ENCODE data around the gene SNRNP25. TPM values are rescaled to one million over a fixed set of nuclear protein-coding genes. Genes with fewer than 3 reads are reported as not detected.

SNRNP25 gene
- total and polyA plus RNA-seq, 2 donors from 2014 or later = 14.7 to 60.3 TPM

DNA sequence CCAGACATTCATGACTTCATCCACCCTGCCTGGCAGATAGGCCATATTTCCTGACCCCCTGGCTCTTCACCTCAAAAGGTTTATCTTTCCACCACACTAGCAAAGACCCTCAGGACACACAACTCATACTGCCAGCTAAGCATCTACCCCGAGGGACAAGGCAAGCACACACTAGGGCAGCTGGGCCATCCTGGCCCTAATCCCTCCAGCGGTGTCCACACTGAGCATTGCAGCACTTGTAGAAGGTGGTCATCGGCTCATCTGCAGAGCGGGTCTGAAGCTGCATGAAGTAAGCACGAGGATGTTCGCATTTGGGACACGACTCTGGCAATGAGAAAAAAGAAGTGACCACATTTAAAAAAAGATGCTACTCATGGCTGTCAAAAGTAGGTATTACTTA is 6.4 kb upstream of the SNRNP25 start:
- FAIRE-seq = no peak

DNA sequence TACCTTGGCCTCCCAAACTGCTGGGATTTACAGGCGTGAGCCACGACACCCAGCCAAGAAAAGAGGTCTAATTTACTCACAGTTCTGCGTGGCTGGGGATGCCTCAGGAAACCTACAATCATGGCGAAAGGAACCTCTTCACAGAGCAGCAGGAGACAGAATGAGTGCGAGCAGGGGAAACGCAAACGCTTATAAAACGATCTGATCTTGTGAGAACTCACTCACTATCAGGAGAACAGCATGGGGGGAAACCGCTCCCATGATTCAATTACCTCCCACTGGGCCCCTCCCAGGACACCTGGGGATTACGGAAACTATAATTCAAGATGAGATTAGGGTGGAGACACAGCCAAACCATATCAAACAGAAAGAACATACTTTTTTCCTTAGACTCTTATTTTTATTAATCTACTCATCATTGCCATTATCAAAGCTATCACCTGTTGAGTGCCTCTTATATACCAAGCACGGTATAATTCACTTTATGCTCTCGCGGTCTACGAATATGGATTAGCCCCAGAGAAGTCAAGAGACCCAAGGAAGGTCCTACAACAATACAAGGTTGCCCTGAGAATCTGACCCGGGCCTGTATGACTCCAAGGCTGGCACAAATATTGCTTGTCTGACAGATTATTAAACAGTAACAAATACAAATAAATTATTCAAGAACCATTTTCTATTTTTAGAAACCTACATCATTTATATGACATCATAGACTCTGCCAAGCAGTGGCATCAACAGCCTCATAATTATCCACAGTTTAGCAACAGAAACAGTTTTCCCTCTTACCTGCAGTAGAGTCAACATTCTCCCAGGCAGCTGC is 2.6 kb upstream of the SNRNP25 start:
- Histone ChIP-seq H3K9me3 (ENCODE audit: control insufficient read depth in 2 of 3, insufficient read depth in 1 of 3, low read length in 3 of 3) (no peaks in the 10 kb centered on the region), H3K4me3 (ENCODE audit: low read length in 3 of 3) (no peak overlapping the region), H3K9ac (ENCODE audit: low read length in 3 of 3) (peak overlapping the region in 1 of 3 donors; percentile 19), H3K27me3 (ENCODE audit: control insufficient read depth, insufficient read depth, low read length) (no peaks in the 10 kb centered on the region), H3K27ac (ENCODE audit: low read depth in 2 of 2, low read length in 2 of 2) (no peak overlapping the region), H3K36me3 (ENCODE audit: control insufficient read depth in 2 of 3, insufficient read depth in 3 of 3, low read length in 3 of 3) (peaks cover 2 to 19% (median 6%) of the 10 kb centered on the region in 3 donors), H3K4me1 (ENCODE audit: control insufficient read depth in 2 of 3, insufficient read depth in 2 of 3, low read depth in 1 of 3, low read length in 3 of 3) (peaks cover 0 to 3% (median 2%) of the 10 kb centered on the region in 3 donors)
- FAIRE-seq = no peak
- intact Hi-C loops (cut with DNase I) = no loop called here
- DNase-seq = peak in 1 of 5 donors; percentile 5
- TF ChIP-seq, protein P1, sequence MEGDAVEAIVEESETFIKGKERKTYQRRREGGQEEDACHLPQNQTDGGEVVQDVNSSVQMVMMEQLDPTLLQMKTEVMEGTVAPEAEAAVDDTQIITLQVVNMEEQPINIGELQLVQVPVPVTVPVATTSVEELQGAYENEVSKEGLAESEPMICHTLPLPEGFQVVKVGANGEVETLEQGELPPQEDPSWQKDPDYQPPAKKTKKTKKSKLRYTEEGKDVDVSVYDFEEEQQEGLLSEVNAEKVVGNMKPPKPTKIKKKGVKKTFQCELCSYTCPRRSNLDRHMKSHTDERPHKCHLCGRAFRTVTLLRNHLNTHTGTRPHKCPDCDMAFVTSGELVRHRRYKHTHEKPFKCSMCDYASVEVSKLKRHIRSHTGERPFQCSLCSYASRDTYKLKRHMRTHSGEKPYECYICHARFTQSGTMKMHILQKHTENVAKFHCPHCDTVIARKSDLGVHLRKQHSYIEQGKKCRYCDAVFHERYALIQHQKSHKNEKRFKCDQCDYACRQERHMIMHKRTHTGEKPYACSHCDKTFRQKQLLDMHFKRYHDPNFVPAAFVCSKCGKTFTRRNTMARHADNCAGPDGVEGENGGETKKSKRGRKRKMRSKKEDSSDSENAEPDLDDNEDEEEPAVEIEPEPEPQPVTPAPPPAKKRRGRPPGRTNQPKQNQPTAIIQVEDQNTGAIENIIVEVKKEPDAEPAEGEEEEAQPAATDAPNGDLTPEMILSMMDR (IDR thresholded peaks at IDR 0.05; ENCODE audit: borderline replicate concordance, extremely low read depth, insufficient read depth) = no peak

More for the DNA sequence above, 6.4 kb upstream of the SNRNP25 start:
- peaks cover 2 to 23% (median 4%) of the 10 kb centered on the region in 3 donors for H3K36me3 ChIP-seq (ENCODE audit: control insufficient read depth in 2 of 3, insufficient read depth in 3 of 3, low read length in 3 of 3)
- peak in 1 of 5 donors; percentile 19 for DNase-seq
- H3K27me3 ChIP-seq (ENCODE audit: control insufficient read depth, insufficient read depth, low read length) = no peaks in the 10 kb centered on the region
- H3K9me3 ChIP-seq (ENCODE audit: control insufficient read depth in 2 of 3, insufficient read depth in 1 of 3, low read length in 3 of 3) = no peaks in the 10 kb centered on the region
- TF ChIP-seq, protein P1 (IDR thresholded peaks at IDR 0.05; ENCODE audit: borderline replicate concordance, extremely low read depth, insufficient read depth) = no peak
- H3K27ac ChIP-seq (ENCODE audit: low read depth in 2 of 2, low read length in 2 of 2) = no peak overlapping the region
- intact Hi-C loops (cut with DNase I) = no loop called here
- no peak overlapping the region for H3K9ac ChIP-seq (ENCODE audit: low read length in 3 of 3)
- no peak overlapping the region for H3K4me3 ChIP-seq (ENCODE audit: low read length in 3 of 3)
- H3K4me1 ChIP-seq (ENCODE audit: control insufficient read depth in 2 of 3, insufficient read depth in 2 of 3, low read depth in 1 of 3, low read length in 3 of 3) = no peaks in the 10 kb centered on the region

DNA sequence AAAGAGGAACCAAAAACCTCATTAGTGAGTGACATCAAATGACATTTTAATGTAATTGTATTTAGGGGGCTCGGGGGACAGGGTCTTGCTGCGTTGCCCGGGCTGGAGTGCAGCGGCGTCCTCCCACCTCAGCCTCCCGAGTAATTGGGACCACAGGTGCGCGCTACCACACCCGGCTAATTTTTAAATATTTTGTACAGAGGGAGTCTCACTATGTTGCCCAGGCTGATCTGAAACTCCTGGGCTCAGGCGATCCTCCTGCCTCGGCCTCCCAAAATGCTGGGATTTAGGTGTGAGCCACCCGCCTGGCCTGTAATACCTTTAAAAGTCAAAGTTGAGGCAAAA is 581 bp downstream of the SNRNP25 start:
- peaks cover 0 to 20% (median 14%) of the 10 kb centered on the region in 3 donors for H3K36me3 ChIP-seq (ENCODE audit: control insufficient read depth in 2 of 3, insufficient read depth in 3 of 3, low read length in 3 of 3)
- no peak for DNase-seq
- H3K9ac ChIP-seq (ENCODE audit: low read length in 3 of 3) = peak overlapping the region in 2 of 3 donors; percentile 71 to 90
- intact Hi-C loops (cut with DNase I) = no loop called here
- TF ChIP-seq, protein P1 (IDR thresholded peaks at IDR 0.05; ENCODE audit: borderline replicate concordance, extremely low read depth, insufficient read depth) = no peak
- H3K27me3 ChIP-seq (ENCODE audit: control insufficient read depth, insufficient read depth, low read length) = no peaks in the 10 kb centered on the region
- no peak overlapping the region for H3K27ac ChIP-seq (ENCODE audit: low read depth in 2 of 2, low read length in 2 of 2)
- no peak for FAIRE-seq
- H3K9me3 ChIP-seq (ENCODE audit: control insufficient read depth in 2 of 3, insufficient read depth in 1 of 3, low read length in 3 of 3) = no peaks in the 10 kb centered on the region
- H3K4me1 ChIP-seq (ENCODE audit: control insufficient read depth in 2 of 3, insufficient read depth in 2 of 3, low read depth in 1 of 3, low read length in 3 of 3) = peaks cover 0 to 3% (median 2%) of the 10 kb centered on the region in 3 donors
- H3K4me3 ChIP-seq (ENCODE audit: low read length in 3 of 3) = peak overlapping the region; percentile 77 to 89 (median 78)
